Ovary (tissue), 10 donors: ENCODE results near the gene SNRPB. TPM values are rescaled to one million over a fixed set of nuclear protein-coding genes. Genes with fewer than 3 reads are reported as not detected.

Source experiments
- DNase-seq, 5 donors: peaks; one replicate each; pipeline ENCODE4 v3.0.0-alpha.2; 2019 to 2020
- H3K27ac ChIP-seq, 2 donors: fragments of 200-600 bp; one replicate each; pipeline versions ENCODE4 v1.5.1 to v1.8.0; 2019 to 2022
- H3K27me3 ChIP-seq: fragments of 200-600 bp; one replicate; pipeline ENCODE4 v1.8.0; 2022
- H3K36me3 ChIP-seq: fragments of 200-600 bp; sonication (generic); one replicate; pipeline ENCODE4 v1.5.1; 2019
- H3K4me1 ChIP-seq: one replicate; pipeline ENCODE4 v1.8.1; 2013; ENCODE audit warnings: mild to moderate bottlenecking, moderate library complexity; ENCODE audit not compliant: insufficient read depth
- H3K4me3 ChIP-seq: fragments of 200-600 bp; sonication (generic); one replicate; pipeline ENCODE4 v1.5.1; 2017
- H3K9me3 ChIP-seq, 2 donors: fragments of 200-600 bp in 1 of 2; sonication (generic) in 1 of 2; one replicate each; pipeline versions ENCODE4 v1.5.1 to v1.8.1; 2013 to 2019; ENCODE audit warnings: mild to moderate bottlenecking in 1 of 2, moderate library complexity in 1 of 2
- EP300 ChIP-seq: sonication (generic); formaldehyde crosslinking; IDR thresholded peaks from one replicate; pipeline ENCODE4 v1.6.1; 2017; ENCODE audit warnings: antibody characterized with exemption
- POLR2A ChIP-seq: fragments of 450-650 bp; IDR thresholded peaks from one replicate; pipeline ENCODE4 v1.6.1; 2017; ENCODE audit warnings: antibody characterized with exemption, mild to moderate bottlenecking, moderate library complexity
- WGBS, 3 donors: extraction: QIAGEN DNeasy Blood & Tissue Kit in 1 of 3; methylation state at CpG; one replicate each; pipeline versions ENCODE4 v1.1.5 to v1.1.7; 2013 to 2017; 5-methylcytosine and 5-hydroxymethylcytosine counted together
- intact Hi-C, 4 donors: fragments of 100-400 bp; cut with DNase I; formaldehyde crosslinking; loops; one replicate each; pipeline versions ENCODE4 v1.11.0 to v1.15.1; 2022 to 2023
- long read RNA-seq, 3 donors: library from polyadenylated mRNA in 2 of 3; unstranded in 2 of 3; transcript quantifications; one replicate each; pipeline ENCODE4 v2.0.0 and lab custom pipeline, GENCODE V29; 2021 to 2026
- polyA plus RNA-seq, 2 donors: library from polyadenylated mRNA; stranded (reverse); fragments of 200-250 nt in 1 of 2; fragments of 350-450 nt in 1 of 2; fragmentation: Illumina TruSeq in 1 of 2; extraction: RNeasy Lipid Tissue Mini Kit (QIAGEN cat#74804) in 1 of 2; gene quantifications; one replicate each; pipeline ENCODE4 v1.2.3, GENCODE V29; 2013 to 2014
- total RNA-seq, 7 donors: library from RNA; depleted of rRNA in 2 of 7; stranded (reverse); fragments of >200 nt in 2 of 7; fragmentation: NEBNext Ultra II Directional in 3 of 7; extraction: Animal tissue kit (Norgen Biotek cat#: 25700) in 3 of 7; gene quantifications; one replicate each; pipeline versions ENCODE4 v1.1.0 to v1.2.4, GENCODE V29; 2016 to 2023
- TF ChIP-seq, protein P1 (sequence below), 3 donors: fragments of 450-650 bp in 2 of 3; fragments of 200-600 bp in 1 of 3; IDR thresholded peaks; one replicate each; pipeline versions ENCODE4 v1.5.1 to v1.8.0; 2016 to 2022; ENCODE audit warnings: antibody characterized with exemption in 3 of 3, mild to moderate bottlenecking in 1 of 3
- donor health status: DM: no; HTN: no; CAD: no; lungs with moderate emphysema.
- donor health status: DM: no; HTN: no; CAD: no.
- donor health status: Bipolar disorder and iron deficiency.
- donor health status: DM: yes; HTN: yes; CAD: no.
- donor health status: DM: no; HTN: no; CAD: no.
- donor health status: DM: yes; HTN: yes; CAD: no.

Gene SNRPB
- total RNA-seq (100 to 1,000 TPM in 6 of 7 donors, 10 to 100 TPM in 1; 98.4 to 149 (median 117) TPM), polyA plus RNA-seq (100 to 1,000 TPM in 1 of 2 donors, 10 to 100 TPM in 1; 41.6 to 170 TPM)
- long read RNA-seq, donor 1, transcript SNRPB-202 (7 exons, 1,008 nt) = minor isoform, 19 of 187 reads
- long read RNA-seq, donor 1, transcript SNRPB-201 (7 exons, 1,154 nt) = major isoform, 133 of 187 reads
- long read RNA-seq, donor 1, partial matches to known transcripts = 14 of 187 reads
- long read RNA-seq, donor 1, other reads (novel, unspliced or antisense) = 21 of 187 reads
- long read RNA-seq, donor 2, transcript SNRPB-201 (7 exons, 1,154 nt) = major isoform, 107 of 361 reads
- long read RNA-seq, donor 2, transcript SNRPB-202 (7 exons, 1,008 nt) = minor isoform, 24 of 361 reads
- long read RNA-seq, donor 2, partial matches to known transcripts = 211 of 361 reads
- long read RNA-seq, donor 2, other reads (novel, unspliced or antisense) = 17 of 361 reads
- long read RNA-seq, donor 3, transcript SNRPB-201 (7 exons, 1,154 nt) = major isoform, 124 of 165 reads
- long read RNA-seq, donor 3, transcript SNRPB-202 (7 exons, 1,008 nt) = minor isoform, 33 of 165 reads
- long read RNA-seq, donor 3, partial matches to known transcripts = 5 of 165 reads
- long read RNA-seq, donor 3, other reads (novel, unspliced or antisense) = 3 of 165 reads

DNA sequence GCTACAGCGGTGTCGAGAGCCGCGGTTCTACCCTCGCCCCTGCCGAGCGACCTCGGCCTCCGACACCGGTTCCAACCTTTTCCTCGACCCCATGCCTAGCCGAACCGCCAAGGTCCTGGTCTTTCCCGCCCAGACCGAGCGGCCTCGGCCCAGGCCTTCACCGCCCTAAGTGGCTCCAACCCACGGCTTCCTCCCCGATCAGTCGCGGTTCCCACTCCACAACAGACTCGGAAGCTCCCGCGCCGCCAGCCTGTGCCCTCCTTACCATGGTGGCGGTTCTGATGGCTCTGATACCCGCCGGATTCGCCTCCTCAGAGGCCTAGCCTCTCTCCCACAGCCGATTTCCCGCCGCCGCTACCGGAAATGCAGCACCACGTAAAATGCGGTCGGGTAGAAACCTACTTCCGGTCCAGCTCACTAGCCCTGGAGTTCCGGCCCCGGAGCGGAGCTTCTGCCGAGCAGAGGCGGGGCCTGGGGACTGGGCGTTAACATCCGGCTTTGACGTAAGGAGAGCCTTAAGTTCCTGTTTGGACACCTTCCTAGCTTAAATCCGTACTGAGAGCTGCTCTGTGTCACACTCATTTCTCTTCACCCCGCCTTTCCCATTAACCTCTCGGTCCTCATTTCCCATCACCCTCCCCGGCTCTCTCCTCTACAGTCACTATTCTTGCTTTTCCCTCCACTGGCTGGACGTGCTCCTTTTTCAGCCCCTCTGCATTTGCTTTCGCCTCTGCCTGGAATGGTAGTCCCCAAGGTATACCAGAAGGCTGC lies at the start of gene SNRPB:
Gene SNRPB (minus strand): TSS at position 367 of the 771 bp plus-strand sequence. CDS start 99 bp downstream, at position 268.
- no peaks in the 10 kb centered on the region for H3K9me3 ChIP-seq
- H3K4me3 ChIP-seq = peak within 1 kb of the TSS; percentile 72
- H3K27ac ChIP-seq = peak within 1 kb of the TSS; percentile 83 to 97
- peak; percentile 96 to 97 (median 96) for DNase-seq
- peaks cover 7% of the 10 kb centered on the region for H3K4me1 ChIP-seq
- intact Hi-C loops = no loop called here
- no peaks in the 10 kb centered on the region for H3K36me3 ChIP-seq
- WGBS, 3 donors = 0 to 1% (median 1%) methylated on average over 52 to 53 of the region's 53 CpGs
- H3K27me3 ChIP-seq = no peaks in the 10 kb centered on the region
- TF ChIP-seq POLR2A (peak; percentile 93), EP300 (no peak)
- TF ChIP-seq, protein P1, sequence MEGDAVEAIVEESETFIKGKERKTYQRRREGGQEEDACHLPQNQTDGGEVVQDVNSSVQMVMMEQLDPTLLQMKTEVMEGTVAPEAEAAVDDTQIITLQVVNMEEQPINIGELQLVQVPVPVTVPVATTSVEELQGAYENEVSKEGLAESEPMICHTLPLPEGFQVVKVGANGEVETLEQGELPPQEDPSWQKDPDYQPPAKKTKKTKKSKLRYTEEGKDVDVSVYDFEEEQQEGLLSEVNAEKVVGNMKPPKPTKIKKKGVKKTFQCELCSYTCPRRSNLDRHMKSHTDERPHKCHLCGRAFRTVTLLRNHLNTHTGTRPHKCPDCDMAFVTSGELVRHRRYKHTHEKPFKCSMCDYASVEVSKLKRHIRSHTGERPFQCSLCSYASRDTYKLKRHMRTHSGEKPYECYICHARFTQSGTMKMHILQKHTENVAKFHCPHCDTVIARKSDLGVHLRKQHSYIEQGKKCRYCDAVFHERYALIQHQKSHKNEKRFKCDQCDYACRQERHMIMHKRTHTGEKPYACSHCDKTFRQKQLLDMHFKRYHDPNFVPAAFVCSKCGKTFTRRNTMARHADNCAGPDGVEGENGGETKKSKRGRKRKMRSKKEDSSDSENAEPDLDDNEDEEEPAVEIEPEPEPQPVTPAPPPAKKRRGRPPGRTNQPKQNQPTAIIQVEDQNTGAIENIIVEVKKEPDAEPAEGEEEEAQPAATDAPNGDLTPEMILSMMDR (IDR thresholded peaks at IDR 0.05) = no peak

DNA sequence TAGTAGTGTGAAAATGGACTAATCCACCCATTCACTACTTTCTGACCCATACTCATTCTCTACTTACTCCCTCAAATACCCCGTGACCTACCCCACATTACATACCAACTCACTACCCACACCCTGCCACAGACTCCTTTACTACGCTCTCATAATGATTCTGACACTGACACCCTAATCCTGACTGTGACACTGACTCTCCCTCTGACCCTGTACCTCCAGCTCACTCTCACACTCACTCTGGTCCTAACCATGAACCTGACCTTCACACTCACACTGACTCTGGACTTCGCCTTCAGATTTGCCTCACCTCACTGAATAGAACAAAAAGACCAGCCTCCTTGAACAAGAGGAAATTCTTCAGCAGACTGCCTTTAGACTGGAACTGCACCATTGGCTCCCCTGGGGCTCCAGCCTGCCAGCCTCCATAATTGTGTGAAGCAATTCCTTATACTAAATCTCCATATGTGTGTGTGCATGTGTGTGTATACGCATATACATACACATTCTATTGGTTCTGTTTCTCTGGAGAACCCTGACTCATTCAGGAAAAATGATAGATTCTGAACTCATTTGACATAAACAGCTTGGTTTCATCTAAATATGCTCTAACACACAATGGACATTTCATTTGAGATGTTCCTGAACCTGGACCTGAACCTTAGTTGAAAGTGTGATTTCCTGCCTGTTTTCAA lies 48.7 kb upstream of the SNRPB start:
- DNase-seq = no peak
- no peak overlapping the region for H3K27ac ChIP-seq
- intact Hi-C loops = no loop called here
- no peaks in the 10 kb centered on the region for H3K36me3 ChIP-seq
- H3K27me3 ChIP-seq = no peaks in the 10 kb centered on the region
- no peaks in the 10 kb centered on the region for H3K4me1 ChIP-seq
- H3K4me3 ChIP-seq = no peak overlapping the region
- TF ChIP-seq EP300 = no peak
- TF ChIP-seq POLR2A = no peak
- TF ChIP-seq, protein P1 (IDR thresholded peaks at IDR 0.05) = no peak
- H3K9me3 ChIP-seq = no peaks in the 10 kb centered on the region
- WGBS, 3 donors = 92 to 95% (median 95%) methylated on average over 4 of the region's 4 CpGs

DNA sequence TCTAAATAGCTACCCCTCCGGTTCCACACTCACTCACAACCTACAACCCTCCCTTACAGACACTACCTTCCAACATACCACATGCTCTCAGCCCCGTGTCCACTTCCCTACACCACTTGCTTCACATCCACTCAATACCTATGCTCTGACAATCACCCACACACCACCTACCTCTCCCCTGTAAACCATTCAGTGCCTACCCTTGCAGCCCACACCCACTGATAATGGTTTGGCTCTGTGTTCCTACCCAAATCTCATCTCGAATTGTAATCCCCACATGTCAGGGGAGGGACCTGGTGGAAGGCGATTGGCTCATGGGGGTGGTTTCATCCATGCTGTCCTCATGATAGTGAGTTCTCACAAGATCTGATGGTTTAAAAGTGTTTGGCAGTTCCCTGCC lies 48.0 kb upstream of the SNRPB start:
- Histone ChIP-seq H3K4me1 (no peaks in the 10 kb centered on the region), H3K27me3 (no peaks in the 10 kb centered on the region), H3K9me3 (no peaks in the 10 kb centered on the region), H3K36me3 (no peaks in the 10 kb centered on the region), H3K27ac (no peak overlapping the region), H3K4me3 (no peak overlapping the region)
- DNase-seq = no peak
- intact Hi-C loops = no loop called here
- 74 to 79% (median 74%) methylated on average over 4 of the region's 4 CpGs for WGBS, 3 donors
- TF ChIP-seq, protein P1 (IDR thresholded peaks at IDR 0.05) = no peak
- TF ChIP-seq EP300 (no peak), POLR2A (no peak)

DNA sequence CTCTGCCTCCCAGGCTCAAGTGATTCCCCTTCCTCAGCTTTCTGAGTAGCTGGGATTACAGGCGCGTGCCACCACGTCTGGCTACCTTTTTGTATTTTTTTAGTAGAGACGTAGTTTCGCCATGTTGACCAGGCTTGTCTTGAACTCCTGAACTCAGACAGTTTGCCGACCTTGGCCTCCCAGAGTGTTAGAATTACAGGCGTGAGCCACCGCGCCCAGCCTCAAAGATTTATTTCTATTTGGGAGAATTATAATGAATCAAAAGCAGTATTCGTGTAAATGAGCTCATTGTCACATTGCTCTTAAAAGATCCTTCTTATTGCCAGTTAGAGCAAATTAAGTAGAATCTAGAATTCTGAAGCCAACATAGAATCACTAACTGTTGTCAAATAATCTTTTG lies 47.5 kb upstream of the SNRPB start:
- no peak for TF ChIP-seq POLR2A
- TF ChIP-seq EP300 = no peak
- TF ChIP-seq, protein P1 (IDR thresholded peaks at IDR 0.05) = no peak
- Histone ChIP-seq H3K27ac (no peak overlapping the region), H3K4me3 (no peak overlapping the region), H3K36me3 (no peaks in the 10 kb centered on the region), H3K27me3 (no peaks in the 10 kb centered on the region), H3K4me1 (no peaks in the 10 kb centered on the region), H3K9me3 (no peaks in the 10 kb centered on the region)
- no peak for DNase-seq
- intact Hi-C loops = no loop called here
- WGBS, 3 donors = 75 to 85% (median 80%) methylated on average over 10 of the region's 10 CpGs
